Measurements from ENCODE around the gene PPP2R5A. TPM values are rescaled to one million over a fixed set of nuclear protein-coding genes. Genes with fewer than 3 reads are reported as not detected.

The PPP2R5A gene
- polyA plus RNA-seq, 1 of the 3 experiments (the other 2 are of a cell fraction): 5.4 TPM

DNA sequence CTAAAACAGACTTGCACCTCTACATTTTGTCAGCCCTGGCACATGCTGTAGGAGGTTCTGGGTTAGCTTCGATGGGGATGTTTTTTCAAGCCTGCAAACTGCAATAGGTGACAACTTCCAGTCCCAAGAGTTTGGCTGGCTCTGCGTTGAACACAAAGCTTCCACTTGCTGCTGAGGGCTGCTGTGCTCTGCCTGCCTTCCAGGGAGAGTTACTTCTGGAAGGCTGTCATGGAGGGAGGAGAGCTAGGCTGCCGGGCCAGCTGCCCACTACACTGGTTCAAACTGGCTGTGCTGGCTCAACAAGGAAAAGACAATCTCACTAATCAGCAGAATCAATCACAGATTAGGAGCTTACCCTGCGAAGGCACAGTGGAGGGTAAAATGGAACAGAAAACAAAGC lies 46.7 kb upstream of the PPP2R5A start:
- no peak overlapping the region for H2AFZ ChIP-seq (ENCODE audit: low read depth)
- H3K27ac ChIP-seq (ENCODE audit: low read depth in 2 of 2, low read length in 1 of 2): no peak overlapping the region
- no peak for DNase-seq
- CTCF ChIA-PET: no interaction called here
- 82% methylated on average over 4 of the region's 4 CpGs for WGBS (ENCODE audit: low lambda C conversion rate)
- H3K36me3 ChIP-seq (replicated peaks in 1 of 2; ENCODE audit: control insufficient read depth in 1 of 2, insufficient read depth in 2 of 2, low read length in 1 of 2): no peaks in the 10 kb centered on the region
- H3K9me3 ChIP-seq: no peaks in the 10 kb centered on the region
- TF ChIP-seq, protein P1, sequence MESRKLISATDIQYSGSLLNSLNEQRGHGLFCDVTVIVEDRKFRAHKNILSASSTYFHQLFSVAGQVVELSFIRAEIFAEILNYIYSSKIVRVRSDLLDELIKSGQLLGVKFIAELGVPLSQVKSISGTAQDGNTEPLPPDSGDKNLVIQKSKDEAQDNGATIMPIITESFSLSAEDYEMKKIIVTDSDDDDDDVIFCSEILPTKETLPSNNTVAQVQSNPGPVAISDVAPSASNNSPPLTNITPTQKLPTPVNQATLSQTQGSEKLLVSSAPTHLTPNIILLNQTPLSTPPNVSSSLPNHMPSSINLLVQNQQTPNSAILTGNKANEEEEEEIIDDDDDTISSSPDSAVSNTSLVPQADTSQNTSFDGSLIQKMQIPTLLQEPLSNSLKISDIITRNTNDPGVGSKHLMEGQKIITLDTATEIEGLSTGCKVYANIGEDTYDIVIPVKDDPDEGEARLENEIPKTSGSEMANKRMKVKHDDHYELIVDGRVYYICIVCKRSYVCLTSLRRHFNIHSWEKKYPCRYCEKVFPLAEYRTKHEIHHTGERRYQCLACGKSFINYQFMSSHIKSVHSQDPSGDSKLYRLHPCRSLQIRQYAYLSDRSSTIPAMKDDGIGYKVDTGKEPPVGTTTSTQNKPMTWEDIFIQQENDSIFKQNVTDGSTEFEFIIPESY (IDR thresholded peaks at IDR 0.05; ENCODE audit: borderline replicate concordance, low read depth): no peak
- TF ChIP-seq EP300 (IDR thresholded peaks at IDR 0.05; ENCODE audit: borderline replicate concordance in 1 of 2, low read depth in 1 of 2, low read length in 1 of 2) (no peak), NRF1 (IDR thresholded peaks at IDR 0.05; ENCODE audit: low read depth, low read length) (no peak), FOSL2 (IDR thresholded peaks at IDR 0.05; ENCODE audit: borderline replicate concordance, low read depth) (no peak), RXRA (IDR thresholded peaks at IDR 0.05; ENCODE audit: borderline replicate concordance, low read depth) (no peak), EZH2phosphoT487 (IDR thresholded peaks at IDR 0.05; ENCODE audit: borderline replicate concordance, low read depth) (no peak), MEF2A (IDR thresholded peaks at IDR 0.05; ENCODE audit: borderline replicate concordance, low read depth) (no peak), GABPA (IDR thresholded peaks at IDR 0.05; ENCODE audit: low read depth) (no peak), MXI1 (IDR thresholded peaks at IDR 0.05; ENCODE audit: low read depth, low read length) (no peak), POLR2AphosphoS5 (IDR thresholded peaks at IDR 0.05; ENCODE audit: low read depth, low read length) (no peak), TAF1 (IDR thresholded peaks at IDR 0.05; ENCODE audit: borderline replicate concordance, low read depth, low read length) (no peak), FOXM1 (IDR thresholded peaks at IDR 0.05; ENCODE audit: low read depth) (no peak)
- TF ChIP-seq, protein P2, sequence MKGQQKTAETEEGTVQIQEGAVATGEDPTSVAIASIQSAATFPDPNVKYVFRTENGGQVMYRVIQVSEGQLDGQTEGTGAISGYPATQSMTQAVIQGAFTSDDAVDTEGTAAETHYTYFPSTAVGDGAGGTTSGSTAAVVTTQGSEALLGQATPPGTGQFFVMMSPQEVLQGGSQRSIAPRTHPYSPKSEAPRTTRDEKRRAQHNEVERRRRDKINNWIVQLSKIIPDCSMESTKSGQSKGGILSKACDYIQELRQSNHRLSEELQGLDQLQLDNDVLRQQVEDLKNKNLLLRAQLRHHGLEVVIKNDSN (IDR thresholded peaks at IDR 0.05; ENCODE audit: borderline replicate concordance, low read depth): no peak
- H4K20me1 ChIP-seq (ENCODE audit: insufficient read depth): no peaks in the 10 kb centered on the region
- H3K4me3 ChIP-seq (ENCODE audit: low read depth in 2 of 2, low read length in 1 of 2): no peak overlapping the region
- H3K79me2 ChIP-seq (ENCODE audit: insufficient read depth): no peaks in the 10 kb centered on the region
- H3K9me2 ChIP-seq: no peaks in the 10 kb centered on the region
- POLR2A ChIA-PET: no interaction called here
- H3K27me3 ChIP-seq (ENCODE audit: insufficient read depth): no peaks in the 10 kb centered on the region
- peaks cover 2 to 8% of the 10 kb centered on the region in 2 experiments; a peak in 3 of 4 replicates for H3K4me1 ChIP-seq (ENCODE audit: control insufficient read depth in 1 of 2, insufficient read depth in 2 of 2, low read depth in 1 of 2, low read length in 1 of 2)
- no peak overlapping the region for H3K9ac ChIP-seq
- H3F3A ChIP-seq (replicated peaks; ENCODE audit: insufficient read depth): peaks cover 4% of the 10 kb centered on the region
- no peak overlapping the region for H3K4me2 ChIP-seq

DNA sequence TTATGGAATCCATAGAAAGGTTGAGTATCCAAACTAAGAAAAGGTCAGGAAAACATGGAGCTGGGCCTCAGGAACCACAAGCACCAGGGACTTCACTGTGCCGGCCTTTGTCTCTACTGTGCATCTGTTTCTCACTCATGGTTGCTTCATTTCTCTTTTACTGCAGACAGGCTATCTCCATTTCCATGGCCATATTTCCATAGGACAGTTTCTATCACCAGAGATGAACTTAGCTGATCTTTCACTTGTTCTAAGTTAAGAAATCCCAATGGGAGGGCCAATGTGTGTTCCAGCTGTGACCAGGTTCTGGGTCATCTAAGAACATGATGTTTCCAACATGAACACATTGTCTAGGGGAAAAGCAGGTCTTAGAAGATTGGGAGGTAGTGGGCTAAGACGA lies 43.7 kb upstream of the PPP2R5A start:
- no peak overlapping the region for H3K9ac ChIP-seq
- no peaks in the 10 kb centered on the region; a peak in 1 of 4 replicates for H3K4me1 ChIP-seq (ENCODE audit: control insufficient read depth in 1 of 2, insufficient read depth in 2 of 2, low read depth in 1 of 2, low read length in 1 of 2)
- H3K4me2 ChIP-seq: no peak overlapping the region
- H3K9me2 ChIP-seq: no peaks in the 10 kb centered on the region
- H3K79me2 ChIP-seq (ENCODE audit: insufficient read depth): no peaks in the 10 kb centered on the region
- no peak for DNase-seq
- no peak overlapping the region for H3K4me3 ChIP-seq (ENCODE audit: low read depth in 2 of 2, low read length in 1 of 2)
- CTCF ChIA-PET: no interaction called here
- 65% methylated on average over 2 of the region's 2 CpGs for WGBS (ENCODE audit: low lambda C conversion rate)
- no peaks in the 10 kb centered on the region for H3F3A ChIP-seq (replicated peaks; ENCODE audit: insufficient read depth)
- no peak overlapping the region for H3K27ac ChIP-seq (ENCODE audit: low read depth in 2 of 2, low read length in 1 of 2)
- no peak overlapping the region for H2AFZ ChIP-seq (ENCODE audit: low read depth)
- no peaks in the 10 kb centered on the region for H3K9me3 ChIP-seq
- no peaks in the 10 kb centered on the region for H4K20me1 ChIP-seq (ENCODE audit: insufficient read depth)
- H3K36me3 ChIP-seq (replicated peaks in 1 of 2; ENCODE audit: control insufficient read depth in 1 of 2, insufficient read depth in 2 of 2, low read length in 1 of 2): no peaks in the 10 kb centered on the region
- no peaks in the 10 kb centered on the region for H3K27me3 ChIP-seq (ENCODE audit: insufficient read depth)
- POLR2A ChIA-PET: no interaction called here
- TF ChIP-seq, protein P3, sequence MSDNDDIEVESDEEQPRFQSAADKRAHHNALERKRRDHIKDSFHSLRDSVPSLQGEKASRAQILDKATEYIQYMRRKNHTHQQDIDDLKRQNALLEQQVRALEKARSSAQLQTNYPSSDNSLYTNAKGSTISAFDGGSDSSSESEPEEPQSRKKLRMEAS (IDR thresholded peaks at IDR 0.05; ENCODE audit: low read depth): no peak
- TF ChIP-seq GABPA (IDR thresholded peaks at IDR 0.05; ENCODE audit: low read depth) (no peak), SMC3 (IDR thresholded peaks at IDR 0.05; ENCODE audit: low read depth, low read length) (no peak), POLR2AphosphoS5 (IDR thresholded peaks at IDR 0.05; ENCODE audit: low read depth, low read length) (no peak), YY1 (IDR thresholded peaks at IDR 0.05; ENCODE audit: low read depth) (no peak), NFIC (IDR thresholded peaks at IDR 0.05; ENCODE audit: borderline replicate concordance) (no peak), EZH2phosphoT487 (IDR thresholded peaks at IDR 0.05; ENCODE audit: borderline replicate concordance, low read depth) (no peak), MXI1 (IDR thresholded peaks at IDR 0.05; ENCODE audit: low read depth, low read length) (no peak)
- TF ChIP-seq, protein P2 (IDR thresholded peaks at IDR 0.05; ENCODE audit: borderline replicate concordance, low read depth): no peak
- TF ChIP-seq, protein P4, sequence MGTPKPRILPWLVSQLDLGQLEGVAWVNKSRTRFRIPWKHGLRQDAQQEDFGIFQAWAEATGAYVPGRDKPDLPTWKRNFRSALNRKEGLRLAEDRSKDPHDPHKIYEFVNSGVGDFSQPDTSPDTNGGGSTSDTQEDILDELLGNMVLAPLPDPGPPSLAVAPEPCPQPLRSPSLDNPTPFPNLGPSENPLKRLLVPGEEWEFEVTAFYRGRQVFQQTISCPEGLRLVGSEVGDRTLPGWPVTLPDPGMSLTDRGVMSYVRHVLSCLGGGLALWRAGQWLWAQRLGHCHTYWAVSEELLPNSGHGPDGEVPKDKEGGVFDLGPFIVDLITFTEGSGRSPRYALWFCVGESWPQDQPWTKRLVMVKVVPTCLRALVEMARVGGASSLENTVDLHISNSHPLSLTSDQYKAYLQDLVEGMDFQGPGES (IDR thresholded peaks at IDR 0.05; ENCODE audit: low read depth, low read length): no peak
- TF ChIP-seq, protein P5, sequence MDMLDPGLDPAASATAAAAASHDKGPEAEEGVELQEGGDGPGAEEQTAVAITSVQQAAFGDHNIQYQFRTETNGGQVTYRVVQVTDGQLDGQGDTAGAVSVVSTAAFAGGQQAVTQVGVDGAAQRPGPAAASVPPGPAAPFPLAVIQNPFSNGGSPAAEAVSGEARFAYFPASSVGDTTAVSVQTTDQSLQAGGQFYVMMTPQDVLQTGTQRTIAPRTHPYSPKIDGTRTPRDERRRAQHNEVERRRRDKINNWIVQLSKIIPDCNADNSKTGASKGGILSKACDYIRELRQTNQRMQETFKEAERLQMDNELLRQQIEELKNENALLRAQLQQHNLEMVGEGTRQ (IDR thresholded peaks at IDR 0.05; ENCODE audit: borderline replicate concordance, low read depth, low read length): no peak
- TF ChIP-seq, protein P6, sequence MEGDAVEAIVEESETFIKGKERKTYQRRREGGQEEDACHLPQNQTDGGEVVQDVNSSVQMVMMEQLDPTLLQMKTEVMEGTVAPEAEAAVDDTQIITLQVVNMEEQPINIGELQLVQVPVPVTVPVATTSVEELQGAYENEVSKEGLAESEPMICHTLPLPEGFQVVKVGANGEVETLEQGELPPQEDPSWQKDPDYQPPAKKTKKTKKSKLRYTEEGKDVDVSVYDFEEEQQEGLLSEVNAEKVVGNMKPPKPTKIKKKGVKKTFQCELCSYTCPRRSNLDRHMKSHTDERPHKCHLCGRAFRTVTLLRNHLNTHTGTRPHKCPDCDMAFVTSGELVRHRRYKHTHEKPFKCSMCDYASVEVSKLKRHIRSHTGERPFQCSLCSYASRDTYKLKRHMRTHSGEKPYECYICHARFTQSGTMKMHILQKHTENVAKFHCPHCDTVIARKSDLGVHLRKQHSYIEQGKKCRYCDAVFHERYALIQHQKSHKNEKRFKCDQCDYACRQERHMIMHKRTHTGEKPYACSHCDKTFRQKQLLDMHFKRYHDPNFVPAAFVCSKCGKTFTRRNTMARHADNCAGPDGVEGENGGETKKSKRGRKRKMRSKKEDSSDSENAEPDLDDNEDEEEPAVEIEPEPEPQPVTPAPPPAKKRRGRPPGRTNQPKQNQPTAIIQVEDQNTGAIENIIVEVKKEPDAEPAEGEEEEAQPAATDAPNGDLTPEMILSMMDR (IDR thresholded peaks at IDR 0.05): no peak
